Loucy (cell line): ENCODE measurements around the gene ZDHHC22.

ENCODE experiments used
- H2AFZ ChIP-seq: fragments of 200-600 bp; sonication (generic); 2 replicates; pipeline ENCODE4 v1.6.0; 2016; ENCODE audit warnings: antibody characterized with exemption, mild to moderate bottlenecking, low read length, moderate library complexity
- H3F3A ChIP-seq: fragments of 200-600 bp; 2 replicates; pipeline ENCODE4 v1.6.0; 2016; ENCODE audit warnings: antibody characterized with exemption, low read depth, mild to moderate bottlenecking
- H3K27me3 ChIP-seq: fragments of 200-600 bp; sonication (generic); 2 replicates; pipeline ENCODE4 v1.6.1; 2014; ENCODE audit warnings: low read length, mild to moderate bottlenecking; ENCODE audit not compliant: insufficient read depth, poor library complexity, severe bottlenecking
- H3K36me3 ChIP-seq: fragments of 200-600 bp; sonication (generic); 2 replicates; pipeline ENCODE4 v1.6.1; 2016; ENCODE audit warnings: low read length; ENCODE audit not compliant: insufficient read depth
- H3K4me1 ChIP-seq: fragments of 200-600 bp; sonication (generic); 2 replicates; pipeline ENCODE4 v1.5.1; 2014; ENCODE audit warnings: low read length, mild to moderate bottlenecking; ENCODE audit not compliant: insufficient read depth, poor library complexity, severe bottlenecking
- H3K4me2 ChIP-seq: fragments of 200-600 bp; sonication (generic); 2 replicates; pipeline ENCODE4 v1.6.0; 2014; ENCODE audit warnings: antibody characterized with exemption, low read length, low read depth, mild to moderate bottlenecking; ENCODE audit not compliant: poor library complexity, severe bottlenecking
- H3K4me3 ChIP-seq: fragments of 200-600 bp; sonication (generic); 2 replicates; pipeline ENCODE4 v1.5.1; 2014; ENCODE audit warnings: low read length, mild to moderate bottlenecking, mixed read lengths; ENCODE audit not compliant: poor library complexity, severe bottlenecking
- H3K79me2 ChIP-seq: fragments of 200-600 bp; sonication (generic); 2 replicates; pipeline ENCODE4 v1.6.1; 2014; ENCODE audit warnings: low read length; ENCODE audit not compliant: insufficient read depth
- H3K9ac ChIP-seq: fragments of 200-600 bp; sonication (generic); 2 replicates; pipeline ENCODE4 v1.6.0; 2014; ENCODE audit warnings: mild to moderate bottlenecking, low read depth, low read length, moderate library complexity; ENCODE audit not compliant: poor library complexity, severe bottlenecking
- H3K9me2 ChIP-seq: fragments of 200-600 bp; sonication (generic); replicated peaks from 2 replicates; pipeline ENCODE4 v1.6.1; 2016; ENCODE audit warnings: low read depth, low read length, mixed read lengths
- H3K9me3 ChIP-seq: fragments of 200-600 bp; sonication (generic); 2 replicates; pipeline ENCODE4 v1.6.1; 2014; ENCODE audit warnings: mild to moderate bottlenecking, antibody characterized with exemption, low read length, low read depth; ENCODE audit not compliant: insufficient read depth
- H4K20me1 ChIP-seq: fragments of 200-600 bp; sonication (generic); 2 replicates; pipeline ENCODE4 v1.6.0; 2014; ENCODE audit warnings: antibody characterized with exemption, low read length, mild to moderate bottlenecking; ENCODE audit not compliant: insufficient read depth, poor library complexity, severe bottlenecking
- CTCF ChIP-seq: fragments of 200-600 bp; sonication (generic); conservative IDR thresholded peaks from 2 replicates; pipeline ENCODE4 v1.5.1; 2014; ENCODE audit warnings: mild to moderate bottlenecking, antibody characterized with exemption, low read length
- EZH2phosphoT487 ChIP-seq: fragments of 200-600 bp; IDR thresholded peaks from 2 replicates; pipeline ENCODE4 v1.6.1; 2018; ENCODE audit warnings: antibody characterized with exemption, mild to moderate bottlenecking, moderate library complexity, borderline replicate concordance

ZDHHC22 gene, protein sequence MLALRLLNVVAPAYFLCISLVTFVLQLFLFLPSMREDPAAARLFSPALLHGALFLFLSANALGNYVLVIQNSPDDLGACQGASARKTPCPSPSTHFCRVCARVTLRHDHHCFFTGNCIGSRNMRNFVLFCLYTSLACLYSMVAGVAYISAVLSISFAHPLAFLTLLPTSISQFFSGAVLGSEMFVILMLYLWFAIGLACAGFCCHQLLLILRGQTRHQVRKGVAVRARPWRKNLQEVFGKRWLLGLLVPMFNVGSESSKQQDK

GRCh38 chr14:77141214-77142004 lies at the start of gene ZDHHC22:
ZDHHC22 (minus strand) TSS chr14:77141791; CDS start chr14:77139738, 2,053 bp downstream.
- Histone ChIP-seq H2AFZ (no peak within 1 kb of the TSS), H4K20me1 (no peaks in the 10 kb centered on the region), H3K4me2 (no peak within 1 kb of the TSS), H3F3A (no peaks in the 10 kb centered on the region), H3K79me2 (no peaks in the 10 kb centered on the region), H3K4me3 (no peak within 1 kb of the TSS), H3K4me1 (peaks cover 18% of the 10 kb centered on the region), H3K9me2 (no peaks in the 10 kb centered on the region), H3K9me3 (no peaks in the 10 kb centered on the region), H3K27me3 (no peaks in the 10 kb centered on the region), H3K9ac (no peak within 1 kb of the TSS), H3K36me3 (no peaks in the 10 kb centered on the region)
- TF ChIP-seq CTCF (0 out of 2 replicates have a peak, but pooled peaks have one; percentile 25), EZH2phosphoT487 (no peak)

GRCh38 chr14:77190977-77191376 lies 49.4 kb upstream of the ZDHHC22 start:
- no peaks in the 10 kb centered on the region for H3K79me2 ChIP-seq
- H2AFZ ChIP-seq = no peak overlapping the region
- H4K20me1 ChIP-seq = no peaks in the 10 kb centered on the region
- 0 out of 2 replicates have a peak, but pooled peaks have one; percentile 11 for TF ChIP-seq CTCF
- TF ChIP-seq EZH2phosphoT487 = no peak
- H3K4me2 ChIP-seq = no peak overlapping the region
- no peaks in the 10 kb centered on the region for H3K4me1 ChIP-seq
- H3K9me3 ChIP-seq = no peaks in the 10 kb centered on the region
- no peak overlapping the region for H3K4me3 ChIP-seq
- no peaks in the 10 kb centered on the region for H3F3A ChIP-seq
- H3K9ac ChIP-seq = no peak overlapping the region
- no peaks in the 10 kb centered on the region for H3K9me2 ChIP-seq
- no peaks in the 10 kb centered on the region for H3K36me3 ChIP-seq
- H3K27me3 ChIP-seq = no peaks in the 10 kb centered on the region

- no peaks in the 10 kb centered on the region for H3K9me3 ChIP-seq
- H3K79me2 ChIP-seq = no peaks in the 10 kb centered on the region
- H3K36me3 ChIP-seq = no peaks in the 10 kb centered on the region
- no peaks in the 10 kb centered on the region for H4K20me1 ChIP-seq
- H3K4me1 ChIP-seq = no peaks in the 10 kb centered on the region
- no peak overlapping the region for H3K9ac ChIP-seq
- no peak overlapping the region for H3K4me3 ChIP-seq
- H3K4me2 ChIP-seq = no peak overlapping the region
- H3F3A ChIP-seq = no peaks in the 10 kb centered on the region
- no peaks in the 10 kb centered on the region for H3K9me2 ChIP-seq
- H3K27me3 ChIP-seq = no peaks in the 10 kb centered on the region
- no peak overlapping the region for H2AFZ ChIP-seq
- TF ChIP-seq EZH2phosphoT487 (no peak), CTCF (no peak)
Observed at GRCh38 chr14:77189479-77189878, 47.9 kb upstream of the ZDHHC22 start.
